ENCODE results near the gene PLA2G2F.

GRCh38 chr1:20117236-20117635, 21.9 kb upstream of the PLA2G2F start:
- TF ChIP-seq CTCF (IDR thresholded peaks at IDR 0.05; ENCODE audit: extremely low read depth in 1 of 2, insufficient read depth in 1 of 2, low read depth in 1 of 2, low read length in 2 of 2) (no peak), MYC (IDR thresholded peaks at IDR 0.05; ENCODE audit: low read depth, low read length) (no peak)

Measured in endothelial cell of umbilical vein (primary cell).